IPS-18c (cell line): ENCODE data around the gene TAAR5.
"Not testable (repeated sequence)": the region's sequence is repeated elsewhere in the genome, so short reads cannot be mapped to it uniquely, and the experiment has no call there.

Experiments
- H3K4me3 ChIP-seq: 2 replicates; pipeline ENCODE4 v1.7.0; 2013; ENCODE audit warnings: low read depth, mild to moderate bottlenecking, low read length, moderate library complexity; ENCODE audit not compliant: insufficient read depth
- H3K9me3 ChIP-seq: one replicate; pipeline ENCODE4 v1.6.1; 2013; ENCODE audit warnings: mild to moderate bottlenecking, low read length, moderate library complexity; ENCODE audit not compliant: control insufficient read depth, insufficient read depth

Gene TAAR5, protein sequence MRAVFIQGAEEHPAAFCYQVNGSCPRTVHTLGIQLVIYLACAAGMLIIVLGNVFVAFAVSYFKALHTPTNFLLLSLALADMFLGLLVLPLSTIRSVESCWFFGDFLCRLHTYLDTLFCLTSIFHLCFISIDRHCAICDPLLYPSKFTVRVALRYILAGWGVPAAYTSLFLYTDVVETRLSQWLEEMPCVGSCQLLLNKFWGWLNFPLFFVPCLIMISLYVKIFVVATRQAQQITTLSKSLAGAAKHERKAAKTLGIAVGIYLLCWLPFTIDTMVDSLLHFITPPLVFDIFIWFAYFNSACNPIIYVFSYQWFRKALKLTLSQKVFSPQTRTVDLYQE

DNA sequence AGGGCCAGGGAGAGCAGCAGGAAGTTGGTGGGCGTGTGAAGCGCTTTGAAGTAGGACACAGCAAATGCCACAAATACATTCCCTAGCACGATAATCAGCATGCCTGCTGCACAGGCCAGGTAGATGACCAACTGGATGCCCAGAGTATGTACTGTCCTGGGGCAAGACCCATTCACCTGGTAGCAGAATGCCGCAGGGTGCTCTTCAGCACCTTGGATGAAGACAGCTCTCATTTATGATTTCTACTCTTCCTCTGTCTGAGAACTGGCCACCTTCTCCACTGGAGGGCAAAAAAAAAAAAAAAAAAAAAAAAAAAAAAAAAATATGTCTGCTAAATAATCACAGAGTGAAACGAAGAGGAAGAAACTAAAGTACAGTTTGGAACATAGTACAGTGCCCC lies at the start of gene TAAR5:
Gene TAAR5 (minus strand): TSS at position 288 of the 400 bp plus-strand sequence. CDS start 55 bp downstream, at position 233.
- no peak within 1 kb of the TSS for H3K4me3 ChIP-seq

DNA sequence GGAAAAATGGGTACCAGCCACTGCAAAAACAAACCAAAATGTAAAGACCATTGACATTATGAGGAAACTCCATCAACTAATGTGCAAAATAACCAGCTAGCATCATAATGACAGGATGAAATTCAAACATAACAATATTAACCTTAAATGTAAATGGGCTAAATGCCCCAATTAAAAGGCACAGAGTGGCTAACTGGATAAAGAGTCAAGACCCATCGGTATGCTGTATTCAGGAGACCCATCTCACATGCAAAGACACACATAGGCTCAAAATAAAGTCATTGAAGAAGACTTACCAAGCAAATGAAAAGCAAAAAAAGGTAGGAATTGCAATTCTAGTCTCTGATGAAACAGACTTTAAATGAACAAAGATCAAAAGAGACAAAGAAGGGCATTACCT lies 47.6 kb upstream of the TAAR5 start:
- H3K4me3 ChIP-seq, H3K9me3 ChIP-seq: not testable (repeated sequence)

More for the DNA sequence above, at the start of gene TAAR5:
- no peaks in the 10 kb centered on the region for H3K9me3 ChIP-seq

DNA sequence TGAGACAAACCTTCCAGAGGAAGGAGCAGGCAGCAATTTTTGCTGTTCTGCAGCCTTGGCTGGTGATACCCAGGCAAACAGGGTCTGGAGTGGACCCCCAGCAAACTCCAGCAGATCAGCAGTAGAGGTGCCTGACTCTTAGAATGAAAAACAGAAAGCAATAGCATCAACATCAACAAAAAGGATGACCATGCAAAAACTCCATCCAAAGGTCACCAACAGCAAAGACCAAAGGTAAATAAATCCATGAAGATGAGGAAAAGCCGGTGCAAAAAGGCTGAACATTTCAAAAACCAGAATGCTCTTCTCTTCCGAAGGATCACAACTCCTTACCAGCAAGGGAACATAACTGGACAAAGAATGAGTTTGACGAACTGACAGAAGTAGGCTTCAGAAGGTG lies 46.4 kb upstream of the TAAR5 start:
- H3K4me3 ChIP-seq, H3K9me3 ChIP-seq: not testable (repeated sequence)

DNA sequence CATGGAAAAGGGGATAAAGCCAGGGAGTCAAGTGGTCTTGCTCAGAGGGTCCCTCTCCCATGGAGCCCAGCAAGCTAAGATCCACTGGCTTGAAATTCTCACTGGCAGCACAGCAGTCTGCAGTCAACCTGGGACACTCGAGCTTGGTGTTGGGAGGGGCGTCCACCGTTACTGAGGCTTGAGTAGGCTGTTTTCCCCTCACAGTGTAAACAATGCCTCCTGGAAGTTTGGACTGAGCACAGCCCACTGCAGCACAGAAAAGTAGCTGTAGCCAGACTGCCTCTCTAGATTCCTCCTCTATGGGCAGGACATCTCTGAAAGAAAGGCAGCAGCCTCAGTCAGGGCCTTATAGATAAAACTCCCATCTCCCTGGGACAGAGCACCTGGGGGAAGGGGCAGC lies 45.7 kb upstream of the TAAR5 start:
- H3K4me3 ChIP-seq: not testable (repeated sequence)

DNA sequence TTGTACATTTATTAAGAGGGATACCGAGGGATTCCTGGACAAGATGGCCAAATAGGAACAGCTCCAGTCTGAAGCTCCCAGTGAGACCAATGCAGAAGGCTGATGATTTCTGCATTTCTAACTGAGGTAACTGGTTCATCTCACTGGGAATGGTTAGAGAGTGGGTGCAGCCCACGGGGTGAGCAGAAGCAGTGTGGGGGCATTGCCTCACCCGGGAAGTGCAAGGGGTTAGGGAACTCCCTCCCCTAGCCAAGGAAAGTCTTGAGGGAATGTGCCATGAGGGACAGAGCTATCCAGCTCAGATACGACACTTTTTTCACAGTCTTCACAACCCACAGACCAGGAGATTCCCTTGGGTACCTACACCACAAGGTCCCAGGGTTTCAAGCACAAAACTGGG lies 45.3 kb upstream of the TAAR5 start:
- Histone ChIP-seq H3K9me3 (no peaks in the 10 kb centered on the region), H3K4me3 (no peak overlapping the region)

More for the DNA sequence above, 45.7 kb upstream of the TAAR5 start:
- not testable (repeated sequence) for H3K9me3 ChIP-seq

DNA sequence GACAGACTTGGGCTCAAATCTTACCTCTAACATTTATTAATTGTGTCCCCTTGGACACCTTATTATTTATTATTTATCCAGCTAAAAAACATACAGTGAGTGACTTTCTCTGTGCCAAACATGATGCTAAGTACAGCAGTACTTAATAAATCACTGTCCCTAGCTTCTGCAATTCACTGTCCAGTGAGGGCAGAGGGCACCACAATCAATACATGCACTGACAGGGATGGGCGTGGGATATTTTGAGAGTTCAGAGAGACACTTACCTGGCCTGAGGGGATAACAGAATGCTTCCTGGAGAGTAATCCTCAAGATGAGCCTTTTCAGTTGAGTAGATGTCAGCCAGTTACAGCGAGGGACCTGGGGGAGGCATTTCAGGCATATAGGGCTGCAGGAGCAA lies 43.8 kb upstream of the TAAR5 start:
- no peaks in the 10 kb centered on the region for H3K9me3 ChIP-seq
- H3K4me3 ChIP-seq: no peak overlapping the region

DNA sequence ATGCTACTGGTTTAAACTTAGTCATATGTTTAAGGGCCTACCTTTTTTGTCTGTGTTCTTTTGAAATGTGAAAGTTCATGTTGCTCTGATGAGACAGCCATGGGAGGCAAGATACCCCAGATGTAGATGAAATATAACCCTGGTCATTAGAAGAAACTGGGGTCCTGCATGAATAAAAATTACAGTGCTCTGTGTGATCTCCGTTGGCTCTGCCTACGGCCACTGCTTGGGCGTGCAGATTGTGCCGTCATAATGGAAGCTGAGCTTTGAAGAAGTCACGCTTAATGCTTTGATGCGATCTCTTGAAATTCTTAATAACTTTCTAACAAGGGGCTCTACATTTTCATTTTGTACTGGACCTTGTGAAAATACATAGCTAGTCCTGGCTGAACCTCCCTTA lies 34.6 kb upstream of the TAAR5 start, which contains the start of gene TAAR2:
Gene TAAR2 (minus strand): TSS at position 101 of the 400 bp plus-strand sequence. CDS start 0 bp downstream, at position 101.
- no peaks in the 10 kb centered on the region for H3K9me3 ChIP-seq
- H3K4me3 ChIP-seq: no peak within 1 kb of the TSS

DNA sequence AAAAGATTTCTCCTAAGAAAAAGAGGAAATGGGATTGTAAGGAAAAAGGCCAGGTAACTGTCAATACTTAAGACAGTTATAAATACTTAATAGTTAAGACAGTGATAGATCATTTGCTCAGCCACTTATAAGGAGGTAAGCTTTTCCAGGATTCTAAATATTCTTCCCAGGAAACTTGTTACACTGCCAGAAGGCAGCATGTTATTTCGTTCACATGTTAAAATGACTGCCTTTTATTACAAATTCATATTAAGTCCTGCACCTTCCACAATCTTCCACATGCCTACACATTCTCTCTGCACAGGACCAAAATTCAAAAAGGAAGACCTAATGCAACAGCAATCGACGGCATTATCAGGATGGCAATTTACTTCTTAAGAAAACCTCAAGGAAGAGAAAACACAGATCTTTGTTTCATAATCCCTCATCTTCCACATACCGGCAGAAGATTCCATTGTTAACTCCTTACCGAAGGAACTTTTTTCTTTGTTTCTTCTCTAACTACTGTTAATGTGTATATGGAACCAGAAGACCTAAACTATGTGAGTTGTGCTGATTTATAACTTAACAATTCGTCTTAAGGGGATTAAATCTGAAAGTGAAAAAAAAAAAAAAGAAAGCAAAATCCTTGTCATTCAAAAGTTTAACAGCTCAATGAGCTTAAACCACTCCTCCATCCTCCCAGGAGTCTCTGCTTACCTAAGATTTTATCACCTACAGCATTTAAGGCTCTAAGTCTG lies 33.7 kb upstream of the TAAR5 start:
- Histone ChIP-seq H3K9me3 (no peaks in the 10 kb centered on the region), H3K4me3 (no peak overlapping the region)

DNA sequence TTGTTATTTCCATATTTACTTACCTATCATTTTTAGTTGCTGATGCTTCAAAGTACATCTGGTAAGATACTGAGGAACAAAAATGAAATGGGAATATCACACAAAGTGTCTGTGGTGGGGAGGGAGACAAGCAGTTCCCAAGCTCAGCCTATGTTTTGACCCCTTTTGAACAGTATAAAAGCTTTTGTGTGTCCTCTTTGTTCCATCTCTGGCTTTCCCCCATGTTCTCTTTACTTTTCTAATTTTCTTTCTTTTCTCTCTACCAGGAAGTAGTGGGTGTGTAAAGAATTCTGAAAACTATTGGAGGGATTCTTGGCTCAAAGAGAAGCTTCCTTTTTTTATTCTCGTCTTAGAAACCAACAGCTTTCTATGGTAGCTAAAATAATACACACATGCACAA lies 27.1 kb upstream of the TAAR5 start:
- H3K9me3 ChIP-seq: no peaks in the 10 kb centered on the region
- H3K4me3 ChIP-seq: no peak overlapping the region

DNA sequence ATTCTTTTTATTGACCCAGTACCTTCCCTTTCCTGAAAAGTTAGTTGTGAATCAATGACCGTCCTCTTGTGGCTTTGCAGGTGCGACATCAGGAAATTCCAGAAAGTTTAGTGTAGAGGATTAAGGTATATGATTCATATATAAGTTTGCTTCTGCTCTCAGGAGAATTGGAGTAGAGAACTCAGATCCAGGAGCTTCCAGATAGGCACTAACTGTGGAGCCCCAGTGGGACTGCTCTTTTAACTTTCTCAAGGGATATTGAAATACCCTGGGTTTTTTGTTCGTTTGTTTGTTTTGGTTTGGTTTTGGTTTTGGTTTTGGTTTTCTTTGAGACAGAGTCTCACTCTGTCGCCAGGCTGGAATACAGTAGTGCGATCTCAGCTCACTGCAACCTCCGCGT lies 25.0 kb upstream of the TAAR5 start:
- Histone ChIP-seq H3K4me3 (no peak overlapping the region), H3K9me3 (no peaks in the 10 kb centered on the region)

DNA sequence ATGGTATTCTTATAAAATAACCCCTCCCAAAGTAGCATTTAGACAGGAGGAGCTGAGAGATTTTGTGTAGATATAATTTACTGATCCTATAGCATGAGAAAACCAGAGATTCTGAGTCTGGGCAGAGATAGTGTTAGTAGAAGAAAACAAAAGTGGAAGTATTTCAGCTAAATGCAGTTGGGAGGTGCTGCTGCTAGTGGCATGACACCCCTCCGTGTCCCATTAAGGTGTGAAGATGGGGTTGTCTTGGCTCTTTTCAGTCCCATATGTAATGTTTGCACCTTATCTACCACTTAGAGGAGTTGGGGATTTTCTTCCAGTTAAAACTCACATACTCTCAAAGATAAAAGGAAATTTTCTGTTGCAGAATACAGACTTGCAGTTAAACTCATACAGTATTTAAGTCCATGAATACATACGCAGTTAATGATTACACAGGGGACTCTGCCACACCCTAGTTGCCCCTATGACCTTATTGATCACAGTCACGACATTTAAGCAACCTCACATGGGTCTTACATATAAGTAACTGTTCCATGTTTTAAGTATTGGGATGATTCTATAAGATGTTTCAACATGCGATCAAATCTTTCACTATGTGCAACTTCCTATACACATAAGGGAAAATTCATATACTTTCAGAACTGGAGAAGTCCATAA lies 23.0 kb upstream of the TAAR5 start:
- no peak overlapping the region for H3K4me3 ChIP-seq
- H3K9me3 ChIP-seq: no peaks in the 10 kb centered on the region

DNA sequence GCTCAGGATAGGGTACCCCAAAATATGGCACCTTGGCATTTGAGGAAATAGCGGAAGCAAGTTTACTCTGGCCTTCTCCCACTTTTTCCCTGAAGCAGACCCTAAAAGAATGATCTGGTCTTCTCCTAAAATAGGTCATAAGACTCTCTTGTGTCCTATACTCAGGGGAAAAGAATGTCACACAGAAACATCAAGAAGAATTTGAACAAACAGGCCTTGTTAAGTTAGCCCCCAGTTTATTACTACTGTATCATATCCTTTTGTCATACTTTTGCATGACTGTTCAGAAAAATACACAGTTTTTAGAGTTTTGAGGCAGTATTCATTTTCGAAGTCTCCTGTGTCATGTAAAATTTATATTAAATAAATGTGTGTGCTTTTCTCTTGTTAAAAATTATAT lies 22.1 kb upstream of the TAAR5 start:
- H3K4me3 ChIP-seq: no peak overlapping the region
- no peaks in the 10 kb centered on the region for H3K9me3 ChIP-seq

DNA sequence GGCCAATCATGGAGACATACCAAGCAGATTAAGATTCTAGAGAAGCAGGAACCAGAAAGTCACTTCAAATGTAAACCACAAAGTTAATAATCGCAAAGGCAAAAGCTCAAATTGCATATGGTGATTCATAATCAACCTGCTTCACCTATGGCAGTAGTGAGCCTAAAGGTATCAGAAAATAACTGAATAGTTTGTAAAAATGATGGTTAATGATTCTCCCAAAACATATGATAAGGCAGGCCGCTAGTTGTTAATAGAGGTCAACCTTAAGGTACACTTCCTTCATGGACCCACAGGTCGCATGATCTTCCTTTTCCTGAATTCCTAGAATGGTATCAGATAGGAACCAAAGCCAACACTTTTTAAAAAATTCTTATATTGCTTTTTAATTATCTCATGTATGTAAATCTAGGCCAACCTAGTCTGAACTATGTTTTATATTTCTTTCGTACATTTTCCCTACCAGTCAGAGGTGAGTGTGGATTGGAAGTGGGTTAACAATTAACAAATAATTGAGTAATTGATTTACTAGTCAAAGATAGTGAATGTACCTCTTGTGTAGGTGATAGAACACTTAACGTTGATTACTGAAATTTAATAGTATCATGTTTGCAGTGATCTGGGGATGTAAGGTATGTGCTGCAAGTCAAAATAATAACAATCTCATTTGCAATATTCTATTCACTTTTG lies 18.1 kb upstream of the TAAR5 start:
- H3K9me3 ChIP-seq: no peaks in the 10 kb centered on the region
- no peak overlapping the region for H3K4me3 ChIP-seq

DNA sequence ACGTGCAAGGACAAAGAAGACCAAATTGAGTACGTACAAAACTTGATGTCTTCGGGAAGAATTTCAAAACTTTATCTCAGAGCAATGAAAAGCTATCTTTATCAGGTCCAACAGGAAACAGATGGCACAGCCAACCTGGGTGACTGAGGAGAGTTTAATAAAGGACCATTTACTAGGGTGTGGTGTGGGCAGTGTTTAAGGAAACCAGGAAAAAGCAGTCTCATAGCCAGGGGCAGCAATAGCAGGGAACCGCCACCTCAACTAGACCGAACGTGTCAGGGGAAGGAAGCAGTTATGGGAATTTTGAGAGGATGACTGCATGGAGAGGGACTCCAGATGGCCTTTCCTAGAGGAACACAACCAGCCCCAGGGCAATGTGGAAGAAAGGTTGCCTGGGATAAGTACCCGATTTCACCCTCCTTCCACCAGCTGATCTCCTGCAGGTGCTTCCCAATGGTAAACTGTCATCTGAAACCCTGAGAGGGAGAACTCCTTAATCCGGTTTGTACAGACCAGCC lies 15.2 kb upstream of the TAAR5 start:
- Histone ChIP-seq H3K4me3 (no peak overlapping the region), H3K9me3 (no peaks in the 10 kb centered on the region)

DNA sequence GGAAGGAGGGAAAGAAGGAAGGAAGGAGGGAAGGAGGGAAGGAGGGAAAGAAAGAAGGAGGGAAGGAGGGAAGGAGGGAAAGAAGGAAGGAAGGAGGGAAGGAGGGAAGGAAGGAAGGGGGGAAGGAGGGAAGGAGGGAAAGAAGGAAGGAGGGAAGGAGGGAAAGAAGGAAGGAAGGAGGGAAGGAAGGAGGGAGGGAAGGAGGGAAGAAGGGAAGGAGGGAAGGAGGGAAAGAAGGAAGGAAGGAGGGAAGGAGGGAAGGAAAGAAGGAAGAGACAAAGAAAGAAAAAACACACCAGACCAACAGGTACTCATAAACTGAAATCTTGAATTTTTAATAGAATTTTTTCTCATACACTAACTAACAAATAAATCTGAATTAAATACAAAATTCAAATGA lies 11.4 kb upstream of the TAAR5 start:
- not testable (repeated sequence) for H3K9me3 ChIP-seq, H3K4me3 ChIP-seq

DNA sequence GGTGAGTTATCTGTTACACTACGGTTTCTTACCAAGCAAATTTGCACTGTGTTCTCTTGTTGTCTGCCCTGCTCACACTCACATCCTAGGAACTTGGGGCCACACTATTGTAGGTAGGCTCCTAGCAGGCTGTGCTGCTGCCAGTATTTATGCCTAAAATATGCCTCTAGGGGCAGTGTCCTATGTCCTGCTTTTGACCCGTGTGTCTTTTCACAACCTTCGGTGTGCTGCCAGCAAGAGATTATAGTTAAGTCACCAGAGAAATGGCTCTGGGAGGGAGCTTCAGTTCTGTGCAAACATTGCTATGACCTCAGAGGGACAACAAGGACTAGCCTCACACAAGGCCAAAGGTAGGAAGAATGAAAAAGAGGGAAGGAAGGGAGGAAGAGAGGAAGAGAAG lies 8.9 kb upstream of the TAAR5 start:
- no peak overlapping the region for H3K4me3 ChIP-seq
- no peaks in the 10 kb centered on the region for H3K9me3 ChIP-seq

DNA sequence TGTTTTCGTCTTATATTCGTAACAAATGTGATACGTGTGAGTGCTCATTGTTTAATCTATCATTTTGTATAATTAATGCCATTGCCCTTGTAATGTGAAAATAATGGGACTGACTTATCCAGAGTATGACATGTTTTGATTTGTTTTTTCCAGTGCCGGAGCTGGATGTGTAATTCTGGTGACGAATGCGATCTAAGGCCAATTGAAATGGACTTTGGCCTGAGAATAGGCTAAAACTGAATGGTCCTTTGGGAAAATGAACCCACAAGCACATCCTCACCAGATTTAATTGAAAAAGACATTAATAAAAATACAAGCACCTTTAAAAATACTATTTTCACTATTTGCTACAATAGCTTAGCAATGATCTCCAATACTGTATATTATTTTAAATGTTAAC lies 6.7 kb upstream of the TAAR5 start:
- no peaks in the 10 kb centered on the region for H3K9me3 ChIP-seq
- no peak overlapping the region for H3K4me3 ChIP-seq
